Skeletal muscle tissue (tissue), 4 donors: ENCODE data around the gene KRT79. TPM values are rescaled to one million over a fixed set of nuclear protein-coding genes. Genes with fewer than 3 reads are reported as not detected.
"Not testable (repeated sequence)": the region's sequence is repeated elsewhere in the genome, so short reads cannot be mapped to it uniquely, and the experiment has no call there.

ENCODE experiments used
- H3K27ac ChIP-seq: one replicate; pipeline ENCODE4 v1.7.0; 2013; ENCODE audit warnings: mild to moderate bottlenecking, low read depth, low read length, inconsistent platforms
- H3K27me3 ChIP-seq, 3 donors: one replicate each; pipeline ENCODE4 v1.7.0; 2013; ENCODE audit warnings: low read length in 3 of 3; ENCODE audit not compliant: control insufficient read depth in 3 of 3, insufficient read depth in 3 of 3
- H3K36me3 ChIP-seq, 3 donors: one replicate each; pipeline ENCODE4 v1.7.0; 2013; ENCODE audit warnings: low read length in 3 of 3; ENCODE audit not compliant: control insufficient read depth in 3 of 3, insufficient read depth in 3 of 3
- H3K4me1 ChIP-seq, 3 donors: one replicate each; pipeline ENCODE4 v1.7.0; 2013; ENCODE audit warnings: low read length in 3 of 3, mild to moderate bottlenecking in 3 of 3; ENCODE audit not compliant: control insufficient read depth in 3 of 3, insufficient read depth in 3 of 3
- H3K4me3 ChIP-seq, 3 donors: one replicate each; pipeline ENCODE4 v1.7.0; 2013; ENCODE audit warnings: low read length in 3 of 3
- H3K9ac ChIP-seq, 3 donors: one replicate each; pipeline ENCODE4 v1.7.0; 2013; ENCODE audit warnings: low read length in 3 of 3, mild to moderate bottlenecking in 3 of 3, moderate library complexity in 2 of 3, low read depth in 1 of 3
- H3K9me3 ChIP-seq, 3 donors: one replicate each; pipeline ENCODE4 v1.7.0; 2013; ENCODE audit warnings: low read length in 3 of 3; ENCODE audit not compliant: control insufficient read depth in 3 of 3
- total RNA-seq: library from RNA; depleted of rRNA; stranded (reverse); fragments of >200 nt; gene quantifications from one replicate; pipeline ENCODE4 v1.2.3, GENCODE V29; 2014
- donor health status: Osteomylitis.

Gene KRT79
- total RNA-seq, 1 donor from 2014 or later: 1.6 TPM

DNA sequence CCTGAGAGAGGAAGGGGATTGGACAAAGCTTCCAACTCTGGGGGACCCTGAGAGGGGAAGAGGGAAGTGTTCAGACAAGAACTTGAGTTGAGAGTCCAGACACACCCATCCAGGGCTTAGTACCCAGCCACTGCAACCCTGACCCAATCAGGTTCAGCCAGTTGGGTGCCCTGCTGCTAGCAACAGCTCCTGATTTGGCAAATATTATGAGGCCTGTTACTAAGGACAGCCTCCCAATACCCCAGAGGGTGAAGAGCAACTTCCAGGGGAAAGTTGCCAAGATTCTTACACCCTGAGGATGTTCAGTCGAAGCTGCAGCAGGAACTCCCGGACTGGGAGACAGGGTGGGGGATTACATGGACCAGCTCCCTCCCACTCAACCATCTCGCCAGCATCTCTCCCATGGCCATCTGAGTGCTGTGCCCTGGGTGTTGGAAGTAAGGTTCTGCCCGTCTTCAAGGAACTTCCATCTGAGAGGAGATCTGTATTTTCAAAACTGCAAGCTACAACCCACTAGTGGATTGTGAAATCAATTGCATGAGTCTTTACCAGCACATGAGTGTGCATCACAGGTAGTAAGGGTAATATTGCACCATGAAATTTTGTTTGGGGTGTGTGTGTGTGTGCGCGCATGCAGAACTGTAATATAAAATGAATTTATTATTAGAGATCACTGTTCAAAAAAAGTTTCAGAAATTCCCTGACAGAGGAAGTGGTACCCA is 26.2 kb upstream of the KRT79 start:
- no peaks in the 10 kb centered on the region for H3K9me3 ChIP-seq
- no peak overlapping the region for H3K9ac ChIP-seq
- no peak overlapping the region for H3K27ac ChIP-seq
- H3K27me3 ChIP-seq: peaks cover 0 to 10% (median 0%) of the 10 kb centered on the region in 3 donors
- H3K4me3 ChIP-seq: no peak overlapping the region
- H3K36me3 ChIP-seq: no peaks in the 10 kb centered on the region
- peaks cover 0 to 5% (median 0%) of the 10 kb centered on the region in 3 donors for H3K4me1 ChIP-seq

DNA sequence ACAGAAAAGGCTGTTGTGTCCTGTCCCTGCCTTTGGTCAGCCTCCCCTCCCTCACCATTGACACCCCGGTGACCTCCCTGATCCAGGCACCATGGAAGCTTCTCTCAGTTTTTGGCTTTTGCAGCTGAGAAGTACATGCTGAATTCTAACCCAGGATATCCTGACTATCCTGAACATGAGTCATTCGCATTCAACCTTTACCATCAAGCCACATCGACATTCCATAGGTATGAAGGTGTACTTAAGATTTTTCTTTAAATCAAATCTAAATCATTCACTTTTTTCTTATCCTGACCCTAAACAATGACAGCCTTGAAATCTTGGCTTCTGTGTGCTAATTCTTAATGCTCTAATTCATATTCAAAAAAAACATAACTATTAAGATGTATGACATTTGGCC is 23.4 kb upstream of the KRT79 start:
- Histone ChIP-seq H3K36me3 (no peaks in the 10 kb centered on the region), H3K27me3 (peaks cover 0 to 13% (median 0%) of the 10 kb centered on the region in 3 donors), H3K27ac (no peak overlapping the region), H3K9ac (no peak overlapping the region), H3K4me1 (peaks cover 0 to 5% (median 0%) of the 10 kb centered on the region in 3 donors), H3K9me3 (no peaks in the 10 kb centered on the region), H3K4me3 (no peak overlapping the region)

GRCh38 chr12:52856787-52857186 is 22.7 kb upstream of the KRT79 start:
- H3K9ac ChIP-seq: no peak overlapping the region
- H3K27me3 ChIP-seq: peaks cover 0 to 13% (median 0%) of the 10 kb centered on the region in 3 donors
- H3K9me3 ChIP-seq: no peaks in the 10 kb centered on the region
- no peak overlapping the region for H3K4me3 ChIP-seq
- H3K27ac ChIP-seq: no peak overlapping the region
- peaks cover 0 to 5% (median 0%) of the 10 kb centered on the region in 3 donors for H3K4me1 ChIP-seq
- H3K36me3 ChIP-seq: no peaks in the 10 kb centered on the region

DNA sequence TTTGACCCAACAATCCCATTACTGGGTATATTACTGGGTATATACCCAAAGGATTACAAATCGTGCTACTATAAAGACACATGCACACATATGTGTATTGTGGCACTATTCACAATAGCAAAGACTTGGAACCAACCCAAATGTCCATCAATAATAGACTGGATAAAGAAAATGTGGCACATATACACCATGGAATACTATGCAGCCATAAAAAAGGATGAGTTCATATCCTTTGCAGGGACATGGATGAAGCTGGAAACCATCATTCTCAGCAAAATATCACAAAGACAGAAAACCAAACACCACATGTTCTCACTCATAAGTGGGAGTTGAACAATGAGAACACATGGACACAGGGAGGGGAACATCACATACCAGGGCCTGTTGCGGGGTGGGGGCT is 22.0 kb upstream of the KRT79 start:
- not testable (repeated sequence) for H3K4me3 ChIP-seq, H3K4me1 ChIP-seq, H3K9me3 ChIP-seq, H3K27ac ChIP-seq, H3K9ac ChIP-seq, H3K36me3 ChIP-seq
- peaks cover 0 to 13% (median 2%) of the 10 kb centered on the region in 3 donors for H3K27me3 ChIP-seq

- Histone ChIP-seq H3K36me3 (no peaks in the 10 kb centered on the region), H3K9me3 (no peaks in the 10 kb centered on the region), H3K4me1 (no peaks in the 10 kb centered on the region), H3K27me3 (peaks cover 0 to 26% (median 11%) of the 10 kb centered on the region in 3 donors), H3K4me3 (no peak overlapping the region), H3K27ac (no peak overlapping the region), H3K9ac (no peak overlapping the region)
These were observed 17.7 kb upstream of the KRT79 start for GRCh38 chr12:52851787-52852186.

GRCh38 chr12:52850681-52851080 is 16.6 kb upstream of the KRT79 start:
- Histone ChIP-seq H3K4me1 (no peaks in the 10 kb centered on the region), H3K4me3 (no peak overlapping the region), H3K9me3 (no peaks in the 10 kb centered on the region), H3K9ac (no peak overlapping the region), H3K27me3 (peaks cover 0 to 27% (median 17%) of the 10 kb centered on the region in 3 donors), H3K36me3 (no peaks in the 10 kb centered on the region), H3K27ac (no peak overlapping the region)

GRCh38 chr12:52849511-52849910 is 15.4 kb upstream of the KRT79 start:
- H3K4me1 ChIP-seq: no peaks in the 10 kb centered on the region
- no peaks in the 10 kb centered on the region for H3K36me3 ChIP-seq
- H3K9ac ChIP-seq: no peak overlapping the region
- peaks cover 0 to 27% (median 17%) of the 10 kb centered on the region in 3 donors for H3K27me3 ChIP-seq
- no peaks in the 10 kb centered on the region for H3K9me3 ChIP-seq
- H3K4me3 ChIP-seq: no peak overlapping the region
- no peak overlapping the region for H3K27ac ChIP-seq

DNA sequence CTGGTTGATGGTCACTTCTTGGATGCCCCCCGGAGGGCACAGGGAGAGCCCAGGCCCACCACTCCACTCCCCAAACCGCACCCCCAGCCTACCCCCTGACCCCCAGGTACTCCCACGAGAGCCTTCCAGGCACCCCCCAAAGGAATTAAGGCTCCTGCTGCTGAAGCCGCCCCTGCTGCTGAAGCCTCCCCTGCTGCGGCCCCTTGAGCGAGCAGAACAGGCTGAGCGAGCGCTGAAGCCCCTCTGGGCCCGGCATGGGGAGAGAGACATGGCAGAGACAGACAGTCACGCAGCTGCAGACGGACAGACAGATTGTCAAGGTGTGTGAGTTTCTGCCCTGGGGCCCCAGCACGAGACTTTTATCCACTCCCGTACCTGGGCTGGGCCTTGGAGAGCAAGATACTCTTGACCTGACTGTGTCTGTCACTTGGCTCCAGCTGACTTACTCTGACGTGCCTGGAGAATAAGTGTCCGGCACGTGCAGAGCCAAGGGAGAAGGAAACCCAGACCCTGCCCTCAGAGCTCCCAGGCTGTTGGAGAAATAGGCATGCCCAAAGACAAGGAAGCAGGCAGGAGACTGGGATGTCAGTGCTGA is 14.6 kb upstream of the KRT79 start, which contains the start of gene KRT78:
TSS of gene KRT78 (minus strand) at position 334 of the 595 bp plus-strand sequence. CDS start at position 270, 64 bp downstream.
- Histone ChIP-seq H3K4me3 (no peak within 1 kb of the TSS), H3K27me3 (peaks cover 0 to 25% (median 17%) of the 10 kb centered on the region in 3 donors), H3K9ac (no peak within 1 kb of the TSS), H3K36me3 (no peaks in the 10 kb centered on the region), H3K4me1 (no peaks in the 10 kb centered on the region), H3K27ac (no peak within 1 kb of the TSS), H3K9me3 (no peaks in the 10 kb centered on the region)

DNA sequence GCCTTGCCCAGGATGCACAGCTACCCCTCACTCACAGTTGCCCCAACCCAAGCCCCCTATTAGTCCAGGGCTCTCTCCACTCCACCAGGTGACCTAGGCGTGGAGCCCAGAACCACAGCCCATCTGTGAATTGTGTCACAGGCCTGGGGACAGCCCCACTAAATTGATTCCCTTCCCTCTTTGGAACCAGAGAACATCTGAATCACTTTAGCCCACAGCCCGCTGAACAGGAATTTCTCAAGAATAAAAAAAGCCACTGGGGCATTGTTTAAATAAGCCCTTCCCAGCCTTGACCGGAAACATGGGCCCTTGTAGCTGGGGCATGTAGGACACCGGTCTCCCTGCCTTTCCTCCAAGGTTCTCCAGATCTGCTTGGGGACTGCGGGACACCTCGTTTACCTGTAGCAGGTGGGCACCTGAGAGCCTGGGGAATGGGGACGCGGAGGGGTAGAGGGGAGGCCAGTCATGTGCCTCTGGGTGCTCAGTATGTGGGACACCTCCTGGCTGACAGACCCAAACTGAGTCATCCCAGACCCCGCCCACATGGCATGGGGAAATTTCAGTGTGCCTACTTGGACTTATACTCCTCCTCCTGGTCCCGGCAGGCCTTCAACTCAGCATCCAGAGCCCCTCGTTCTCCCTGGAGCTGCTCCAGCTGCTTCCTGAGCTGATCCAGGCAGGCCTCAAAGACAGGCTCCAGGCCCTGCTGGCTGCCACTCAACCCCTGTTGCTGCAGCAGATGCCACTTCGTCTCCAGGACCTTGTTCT is 13.4 kb upstream of the KRT79 start:
- H3K4me3 ChIP-seq: no peak overlapping the region
- H3K9me3 ChIP-seq: no peaks in the 10 kb centered on the region
- no peak overlapping the region for H3K27ac ChIP-seq
- no peaks in the 10 kb centered on the region for H3K4me1 ChIP-seq
- H3K9ac ChIP-seq: no peak overlapping the region
- H3K27me3 ChIP-seq: peaks cover 0 to 24% (median 17%) of the 10 kb centered on the region in 3 donors
- no peaks in the 10 kb centered on the region for H3K36me3 ChIP-seq
